NOMO-1 treated with dmso at 0.1 percent for 144 hours (cell line): ENCODE measurements around the gene TMCO6.
A peak's percentile ranks its signal among the peaks of the same experiment; 100 is the strongest.
"Not testable (repeated sequence)": the region's sequence is repeated elsewhere in the genome, so short reads cannot be mapped to it uniquely, and the experiment has no call there.

Source experiments
- DNase-seq: peaks from one replicate; lab custom pipeline; 2025; ENCODE audit not compliant: unreplicated experiment; lab: John Stamatoyannopoulos, UW

The TMCO6 gene

DNA sequence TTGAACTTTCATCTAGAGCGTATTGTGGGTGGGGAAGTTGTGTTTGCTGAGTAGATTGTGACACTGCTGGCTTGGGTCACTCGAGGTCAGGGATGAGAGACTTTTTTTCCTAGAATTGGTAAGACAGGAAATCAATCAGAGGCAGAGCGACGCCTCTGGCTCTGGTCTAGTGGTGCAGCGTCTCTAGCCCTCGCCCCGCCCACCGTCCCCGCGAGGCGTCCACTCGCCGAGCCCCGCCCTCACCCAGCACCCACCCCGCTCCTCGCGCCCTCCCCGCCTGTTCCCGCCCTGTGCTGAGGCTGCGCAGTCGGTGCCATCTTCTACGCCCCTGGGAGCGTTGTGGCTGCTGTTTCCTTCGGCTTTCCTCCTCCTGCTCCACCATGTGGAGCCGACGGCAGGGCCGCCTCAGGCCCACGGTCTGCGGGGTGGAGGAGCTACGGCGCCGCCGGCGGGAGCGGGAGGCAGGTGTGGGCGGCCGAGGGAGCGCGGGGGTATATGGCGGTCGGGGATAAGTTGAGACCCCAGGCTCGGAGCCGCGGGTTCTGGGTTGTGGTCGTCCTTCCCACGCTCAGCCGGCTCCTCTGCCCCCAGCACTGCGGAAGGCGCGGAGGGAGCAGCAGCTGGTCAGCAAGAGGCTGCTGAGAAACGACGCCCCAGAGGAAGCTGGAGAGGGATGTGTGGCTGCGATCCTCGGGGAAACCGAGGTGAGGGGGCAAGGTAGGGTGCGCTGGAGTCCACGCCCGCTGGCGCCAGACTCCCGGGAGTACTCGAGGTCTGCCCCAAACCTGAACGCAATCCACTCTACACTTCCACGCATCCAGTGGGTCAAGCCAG, at the start of gene TMCO6:
Gene TMCO6, plus strand, starts transcription at position 304 of the 834 bp plus-strand sequence. Its CDS starts 77 bp downstream, at position 381.
- DNase-seq = peak; percentile 96

DNA sequence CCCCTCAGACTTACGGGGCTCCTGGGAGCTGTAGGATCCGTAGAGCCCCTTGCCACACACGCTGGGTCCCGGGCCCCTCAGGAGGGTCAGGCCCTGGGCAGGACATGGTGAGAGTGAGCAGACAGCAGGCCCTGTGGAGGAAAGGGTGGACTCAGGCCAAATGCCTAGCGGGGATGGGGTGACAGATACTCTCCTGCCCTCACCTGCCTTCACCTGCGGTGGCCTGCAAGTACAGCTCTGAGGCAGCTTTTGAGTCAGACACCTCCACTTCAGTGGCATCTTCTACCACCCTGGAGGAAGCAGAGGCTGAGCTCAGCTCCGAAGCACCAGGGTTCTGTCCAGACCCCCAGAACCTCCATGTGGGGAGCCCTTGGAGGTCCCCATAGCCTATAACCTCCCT, 48.4 kb upstream of the TMCO6 start:
- no peak for DNase-seq

DNA sequence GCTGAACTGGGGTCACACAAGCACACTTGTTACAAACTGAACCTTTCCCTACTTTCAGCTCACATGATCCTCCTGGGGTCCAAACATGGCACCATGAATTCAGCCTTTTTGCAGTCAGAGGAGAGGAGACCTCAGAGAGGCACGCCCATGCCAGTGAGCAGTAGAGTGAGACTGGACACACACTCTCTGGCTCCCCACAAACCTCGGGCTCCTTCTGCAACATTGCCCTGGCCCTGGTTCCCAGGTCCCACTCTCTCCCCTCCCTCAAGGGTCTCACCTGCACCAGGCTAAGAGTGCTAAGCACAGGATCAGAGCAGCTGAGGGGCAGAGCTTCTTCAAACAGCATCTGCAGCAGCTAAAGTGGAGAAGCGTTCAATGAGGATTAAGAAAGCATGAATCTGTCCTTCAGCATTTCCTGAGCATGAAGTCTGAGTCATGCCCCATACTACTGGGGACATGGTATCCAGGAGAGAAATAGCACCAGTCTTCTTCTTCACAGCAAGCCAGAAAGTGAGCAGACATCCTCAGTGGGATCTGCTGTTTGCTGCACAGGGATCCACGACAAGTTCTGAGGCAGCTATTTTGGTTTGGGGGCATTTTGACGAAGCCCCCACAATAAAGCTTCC, 47.4 kb upstream of the TMCO6 start:
- peak; percentile 17 for DNase-seq

DNA sequence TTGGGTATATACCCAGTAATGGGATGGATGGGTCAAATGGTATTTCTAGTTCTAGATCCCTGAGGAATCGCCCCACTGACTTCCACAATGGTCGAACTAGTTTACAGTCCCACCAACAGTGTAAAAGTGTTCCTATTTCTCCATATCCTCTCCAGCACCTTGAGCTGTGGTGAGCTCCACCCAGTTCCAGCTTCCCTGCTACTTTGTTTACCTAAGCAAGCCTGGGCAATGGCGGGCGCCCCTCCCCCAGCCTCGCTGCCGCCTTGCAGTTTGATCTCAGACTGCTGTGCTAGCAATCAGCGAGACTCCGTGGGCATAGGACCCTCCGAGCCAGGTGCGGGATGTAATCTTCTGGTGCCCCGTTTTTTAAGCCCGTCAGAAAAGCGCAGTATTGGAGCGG, 46.2 kb upstream of the TMCO6 start:
- not testable (repeated sequence) for DNase-seq

DNA sequence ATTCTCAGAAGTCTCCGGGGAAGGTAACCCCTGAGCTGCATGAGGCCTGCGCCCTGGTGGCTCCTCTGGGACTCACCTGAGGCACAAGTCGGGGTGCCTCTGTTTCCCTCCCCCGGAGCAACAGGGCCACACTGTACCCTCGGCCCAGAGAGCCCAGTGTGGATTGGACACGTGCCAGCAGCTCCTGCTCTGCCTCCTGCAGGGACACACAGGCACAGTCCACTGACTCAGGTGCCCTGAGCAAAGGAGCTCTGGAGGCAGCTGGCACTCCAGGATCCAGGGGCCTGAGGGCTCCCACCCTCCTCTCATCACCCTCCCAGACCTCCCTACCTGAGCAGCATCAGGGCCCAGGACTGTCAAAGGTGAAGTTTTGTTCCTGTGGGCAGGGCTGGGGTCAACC, 45.1 kb upstream of the TMCO6 start:
- no peak for DNase-seq

DNA sequence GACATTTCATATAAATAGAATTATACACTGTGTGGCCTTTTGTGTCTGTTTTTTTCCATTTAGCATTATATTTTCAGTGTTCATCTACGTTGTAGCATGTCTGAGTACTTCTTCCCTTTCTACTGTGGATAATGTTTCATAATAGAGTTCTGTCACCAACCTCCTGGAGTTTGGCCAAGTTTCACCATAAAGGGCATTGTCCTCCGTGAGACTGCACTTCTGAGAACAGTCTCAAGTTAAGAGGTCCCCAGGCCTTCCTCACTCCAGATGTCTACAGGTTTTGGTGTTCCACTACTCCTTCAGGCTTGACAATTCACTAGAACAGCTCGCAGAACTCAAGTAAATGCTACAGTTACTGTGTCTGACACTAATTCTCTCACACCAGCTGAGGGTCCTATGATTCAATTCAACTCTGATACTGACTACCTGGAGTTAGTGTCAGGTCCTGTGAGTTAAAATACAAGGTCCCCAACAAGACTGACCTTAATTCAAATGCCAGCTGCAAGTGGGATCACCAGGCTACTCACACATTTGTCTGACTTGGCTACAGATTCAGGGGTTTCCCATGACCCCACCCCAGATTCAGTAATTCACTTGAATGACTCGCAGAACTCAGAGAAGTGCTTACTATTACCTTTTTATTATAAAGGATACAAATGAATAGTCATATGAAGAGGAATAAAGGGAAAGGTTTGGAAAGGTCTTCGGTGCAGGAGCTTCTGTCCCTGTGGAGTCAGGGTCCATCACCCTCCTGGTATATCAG, 43.5 kb upstream of the TMCO6 start:
- DNase-seq = peak; percentile 69

DNA sequence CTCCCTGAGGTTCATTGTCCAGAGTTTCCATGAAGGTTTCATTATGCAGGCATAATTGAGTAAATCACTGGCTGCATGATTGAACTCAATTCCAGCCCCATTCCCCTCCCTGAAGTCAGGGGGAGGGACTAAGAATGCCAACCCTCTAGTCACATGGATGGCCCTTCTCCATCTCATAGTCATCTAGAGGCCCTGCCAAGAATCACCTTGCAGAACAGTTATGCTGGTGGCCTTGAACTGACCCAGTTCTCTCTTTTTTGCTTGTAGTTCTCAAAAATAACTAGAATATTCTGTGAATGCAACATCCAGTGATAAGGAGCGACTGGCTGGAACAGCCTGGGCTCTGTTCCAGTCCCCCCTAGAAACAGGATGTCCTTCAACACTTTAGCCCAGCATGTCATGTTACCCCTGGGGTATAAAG, 42.9 kb upstream of the TMCO6 start:
- no peak for DNase-seq

DNA sequence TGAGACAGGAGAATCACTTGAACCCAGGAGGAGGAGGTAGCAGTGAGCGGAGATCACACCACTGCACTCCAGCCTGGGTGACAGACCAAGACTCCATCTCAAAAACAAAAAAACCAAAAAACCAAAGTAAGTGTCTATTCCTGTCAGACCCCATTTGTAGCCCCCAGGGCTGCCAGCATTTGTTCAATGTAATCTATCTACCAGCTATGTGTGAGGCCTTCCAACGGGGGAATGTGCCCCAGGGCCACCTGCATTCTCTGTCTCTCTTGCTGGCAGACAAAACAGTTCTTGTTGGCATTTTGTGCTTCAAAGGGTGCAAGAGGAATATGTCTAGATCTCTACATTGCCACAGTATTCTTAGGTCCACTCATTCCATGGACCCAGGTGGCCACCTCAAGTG, 40.4 kb upstream of the TMCO6 start:
- DNase-seq = no peak

DNA sequence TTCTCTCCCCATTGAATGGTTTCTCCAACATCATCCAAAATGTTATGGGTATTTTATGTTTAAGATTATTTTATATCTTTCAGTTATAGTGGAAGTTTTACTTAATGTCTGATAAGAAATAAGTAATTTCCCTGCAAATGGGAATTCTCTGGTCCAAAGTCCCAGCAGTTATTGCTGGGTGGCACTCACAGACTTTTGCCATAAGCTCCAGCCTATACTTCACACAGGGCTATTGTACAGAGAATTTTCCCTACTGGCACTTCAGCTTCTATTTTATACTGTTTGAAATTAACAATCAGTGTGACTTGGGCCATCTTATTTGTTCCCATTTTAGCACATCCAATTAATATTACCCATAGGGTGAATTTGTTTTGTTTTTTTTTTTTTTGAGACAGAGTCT, 39.2 kb upstream of the TMCO6 start:
- DNase-seq = no peak

DNA sequence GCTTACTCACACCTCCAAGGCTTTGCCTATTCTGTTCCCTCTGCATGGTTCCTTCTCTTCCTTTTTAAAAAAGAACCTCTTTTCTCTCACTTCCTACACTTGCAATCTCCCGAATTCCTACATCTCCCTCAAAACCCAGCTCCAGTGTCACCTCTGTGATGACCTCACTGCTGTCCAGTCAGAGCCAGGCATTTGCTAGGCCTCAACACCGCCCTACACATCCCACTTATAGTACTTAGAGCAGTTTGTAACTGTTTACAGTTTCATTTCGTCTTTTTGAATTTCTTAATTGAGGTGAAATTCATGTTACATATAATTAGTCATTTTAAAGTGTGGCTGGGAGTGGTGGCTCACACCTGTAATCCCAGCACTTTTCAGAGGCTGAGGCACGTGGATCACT, 37.1 kb upstream of the TMCO6 start:
- DNase-seq = no peak

DNA sequence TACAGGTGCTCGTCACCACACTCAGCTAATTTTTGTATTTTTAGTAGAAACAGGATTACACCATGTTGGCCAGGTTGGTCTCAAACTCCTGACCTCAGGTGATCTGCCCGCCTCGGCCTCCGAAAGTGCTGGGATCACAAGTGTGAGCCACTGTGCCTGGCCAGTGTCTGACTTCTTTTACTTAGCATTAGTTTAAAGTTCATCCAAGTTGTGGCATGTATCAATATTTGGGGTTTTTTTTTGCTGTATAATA, 35.9 kb upstream of the TMCO6 start:
- not testable (repeated sequence) for DNase-seq

DNA sequence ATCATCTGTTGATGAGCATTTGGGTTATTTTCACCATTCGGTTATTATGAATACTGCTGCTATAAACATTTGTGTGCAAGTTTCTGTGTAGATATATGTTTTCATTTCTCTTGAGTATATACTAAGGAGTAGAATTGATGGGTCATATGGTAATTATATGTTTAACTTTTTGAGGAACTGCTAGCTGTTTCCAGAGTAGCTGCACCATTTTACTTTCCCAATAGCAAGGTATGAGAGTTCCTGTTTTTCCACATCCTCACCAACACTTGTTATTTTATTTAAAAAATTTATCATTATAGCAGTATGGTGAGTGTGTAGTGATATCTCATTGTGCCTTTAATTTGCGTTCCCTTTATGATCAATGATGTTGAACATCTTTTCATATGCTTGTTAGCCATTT, 35.5 kb upstream of the TMCO6 start:
- DNase-seq = no peak

DNA sequence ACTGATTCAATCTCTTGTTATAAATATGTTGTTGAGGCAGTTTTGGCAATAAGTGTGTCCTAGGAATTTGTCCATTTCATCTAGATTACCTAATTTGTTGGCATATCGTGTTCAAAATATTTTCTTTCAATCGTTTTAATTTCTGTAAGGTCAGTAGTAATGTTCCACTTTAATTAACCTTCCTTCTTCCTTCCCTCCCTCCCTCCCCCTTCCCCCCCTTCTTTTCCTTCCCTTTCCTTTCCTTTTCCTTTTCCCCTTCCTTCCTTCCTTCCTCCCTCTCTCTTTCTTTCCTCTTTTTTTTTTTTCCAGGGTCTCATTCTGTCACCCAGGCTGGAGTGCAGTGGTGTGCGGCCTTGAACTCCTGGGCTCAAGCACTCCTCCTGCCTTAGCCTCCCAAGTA, 33.4 kb upstream of the TMCO6 start:
- no peak for DNase-seq

DNA sequence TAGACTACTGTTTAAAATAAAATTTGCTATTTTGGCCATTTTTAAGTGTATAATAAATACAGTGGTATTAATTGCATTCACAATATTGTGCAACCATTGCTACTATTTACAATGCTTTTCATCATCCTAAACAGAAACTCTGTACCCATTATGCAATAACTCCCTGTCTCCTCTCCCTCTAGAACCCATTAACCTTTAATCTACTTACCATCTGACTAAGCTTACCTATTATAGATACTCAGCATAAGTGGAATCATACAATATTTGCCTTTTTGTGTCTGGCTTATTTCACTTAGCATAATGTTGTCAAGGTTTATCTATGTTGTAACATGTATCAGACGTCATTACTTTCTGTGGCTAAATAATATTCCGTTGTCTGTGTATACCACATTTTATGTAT, 32.2 kb upstream of the TMCO6 start:
- no peak for DNase-seq

DNA sequence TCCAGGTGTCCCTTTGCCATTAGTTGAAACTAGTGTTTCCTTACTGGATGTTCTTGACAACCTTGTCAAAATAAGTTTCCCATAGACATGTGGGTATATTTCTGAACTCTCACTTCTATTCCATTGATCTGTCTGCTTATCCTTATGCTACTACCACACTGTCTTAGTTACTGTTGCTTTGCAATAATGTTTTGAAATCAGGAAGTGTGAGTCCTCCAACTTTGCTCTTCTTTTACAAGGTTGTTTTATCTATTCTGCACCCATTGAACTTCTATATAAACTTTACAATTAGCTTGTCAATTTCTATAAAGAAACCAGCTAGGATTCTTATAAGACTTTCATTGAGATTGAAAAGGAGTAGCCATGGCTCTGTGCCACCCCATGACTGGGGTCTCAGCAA, 30.5 kb upstream of the TMCO6 start:
- DNase-seq = no peak

DNA sequence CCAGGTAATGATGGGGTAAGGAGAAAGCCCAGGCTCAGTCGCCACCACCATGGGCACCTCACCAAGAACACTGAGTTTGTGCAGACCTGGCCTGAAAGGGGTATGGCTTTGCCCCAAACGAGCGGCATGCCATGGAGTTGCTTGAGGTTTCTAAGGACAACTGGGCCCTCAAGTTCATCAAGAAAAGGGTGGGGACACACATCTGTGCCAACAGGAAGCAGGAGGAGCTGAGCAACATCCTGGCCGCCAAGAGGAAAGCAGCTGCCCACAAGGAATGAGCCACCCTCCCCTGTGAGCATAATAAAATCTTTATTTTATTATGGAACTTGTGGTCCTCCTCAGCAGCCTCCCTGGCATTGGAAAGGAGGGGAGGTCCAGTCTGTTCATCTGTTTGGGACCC, 30.1 kb upstream of the TMCO6 start:
- no peak for DNase-seq

DNA sequence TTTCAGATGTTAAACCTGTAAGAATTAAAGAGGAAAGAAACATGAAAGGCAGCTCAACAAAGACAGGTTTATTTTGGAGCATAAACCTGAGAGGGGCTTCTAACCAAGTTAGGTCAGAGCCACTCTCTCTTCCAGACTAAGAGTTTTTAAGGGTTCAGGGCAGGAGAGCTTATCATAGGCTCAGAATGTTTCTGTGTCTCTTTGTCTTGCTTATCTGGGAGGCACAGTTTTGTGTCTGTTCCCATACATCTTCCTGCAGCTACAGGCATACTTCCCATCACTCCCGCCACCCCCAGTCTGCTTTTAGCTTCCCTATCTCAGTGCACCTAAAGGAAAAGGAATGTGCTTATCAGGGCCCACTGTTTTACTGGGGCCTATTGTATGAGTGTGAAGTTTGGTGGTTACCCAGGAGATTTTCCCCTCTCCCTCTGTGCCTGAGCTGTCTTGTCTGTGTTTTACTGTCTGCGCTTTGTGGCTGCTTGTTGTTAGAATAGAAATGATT, 28.2 kb upstream of the TMCO6 start:
- no peak for DNase-seq

DNA sequence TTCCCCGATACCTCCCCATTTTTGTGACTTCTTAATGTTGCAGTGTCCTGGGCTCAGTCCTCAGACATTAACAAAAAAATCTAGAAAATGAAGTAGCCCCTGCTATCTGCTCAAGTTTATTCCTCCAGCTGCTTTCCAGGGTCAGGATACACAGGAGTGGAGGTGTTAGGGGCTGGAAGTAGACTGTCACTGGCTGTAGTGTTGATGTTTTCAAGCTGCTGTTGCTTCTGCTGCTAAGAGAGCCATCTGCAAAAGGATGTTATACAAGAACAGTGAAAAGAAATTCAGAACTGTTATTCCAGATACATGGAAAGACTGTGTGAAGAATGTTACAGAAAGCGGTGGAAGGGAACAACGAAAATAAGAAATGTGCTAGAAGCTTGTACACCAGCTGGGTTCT, 16.9 kb upstream of the TMCO6 start:
- no peak for DNase-seq

DNA sequence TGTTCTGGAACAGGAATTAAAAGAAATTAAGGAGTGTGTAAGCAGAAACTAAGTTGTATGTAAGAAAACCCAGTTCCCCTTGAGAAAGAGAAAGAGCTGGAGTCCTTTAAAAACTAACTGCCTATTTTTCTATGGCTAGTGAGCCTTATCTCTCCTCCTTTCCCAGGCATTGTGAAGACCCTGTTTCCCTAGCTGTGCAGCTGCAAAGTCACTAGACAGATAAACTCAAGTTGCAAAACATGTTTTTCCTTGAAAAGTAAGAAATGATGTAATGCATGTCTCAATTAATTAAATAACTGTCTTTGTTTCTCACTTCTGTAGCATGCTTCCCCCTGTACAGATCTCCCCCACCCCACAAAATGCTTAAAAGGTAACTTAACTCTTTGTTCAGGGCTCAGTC, 16.2 kb upstream of the TMCO6 start:
- not testable (repeated sequence) for DNase-seq

DNA sequence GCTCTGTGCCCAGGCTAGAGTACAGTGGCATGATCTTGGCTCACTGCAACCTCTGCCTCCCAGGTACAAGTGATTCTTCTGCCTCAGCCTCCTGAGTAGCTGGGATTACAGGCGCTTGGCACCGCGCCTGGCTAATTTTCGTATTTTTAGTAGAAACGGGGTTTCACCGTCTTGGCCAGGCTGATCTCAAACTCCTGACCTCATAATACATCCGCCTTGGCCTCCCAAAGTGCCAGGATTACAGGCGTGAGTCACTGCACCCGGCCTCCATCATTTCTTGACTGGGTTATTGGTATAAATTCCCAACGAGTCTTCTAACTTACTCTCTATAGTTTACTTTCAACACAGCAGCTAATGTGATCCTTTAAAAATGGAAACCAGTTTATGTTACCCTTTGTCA, 14.4 kb upstream of the TMCO6 start:
- DNase-seq = not testable (repeated sequence)

DNA sequence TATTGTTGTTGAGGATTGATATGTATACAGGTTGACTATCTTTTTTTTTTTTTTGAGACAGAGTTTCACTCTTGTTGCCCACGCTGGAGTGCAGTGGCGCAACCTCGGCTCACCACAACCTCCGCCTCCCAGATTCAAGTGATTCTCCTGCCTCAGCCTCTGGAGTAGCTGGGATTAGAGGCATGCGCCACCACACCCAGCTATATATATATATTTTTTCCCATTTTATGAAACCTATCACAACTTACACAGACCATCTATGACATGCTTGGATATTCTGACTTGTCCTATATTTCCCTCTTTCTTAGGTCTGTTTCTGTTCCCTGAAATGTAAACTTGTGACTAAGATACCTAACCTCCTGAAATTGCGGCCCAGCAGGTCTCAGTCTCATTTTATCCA, 11.3 kb upstream of the TMCO6 start:
- no peak for DNase-seq

DNA sequence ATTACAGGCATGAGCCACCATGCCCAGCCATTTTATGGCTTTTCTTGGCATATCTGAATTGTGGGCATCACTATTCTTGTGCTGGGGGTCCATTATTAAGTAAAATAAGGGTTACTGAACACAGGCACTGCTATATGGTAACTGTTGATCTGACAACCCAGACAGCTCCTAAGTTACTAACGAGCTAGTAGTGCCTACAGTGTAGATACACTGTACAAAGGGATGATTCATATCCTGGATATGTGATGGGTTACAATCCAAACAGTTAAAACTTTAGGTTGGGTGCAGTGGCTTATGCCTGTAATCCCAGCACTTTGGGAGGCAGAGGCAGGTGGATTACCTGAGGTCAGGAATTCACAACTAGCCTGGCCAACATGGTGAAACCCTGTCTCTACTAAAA, 10.5 kb upstream of the TMCO6 start:
- DNase-seq = no peak
